ENCODE data around the gene ZNF33A. TPM values are rescaled to one million over a fixed set of nuclear protein-coding genes. Genes with fewer than 3 reads are reported as not detected.

ZNF33A gene
- total and polyA plus RNA-seq, 10 of the 15 experiments (the other 5 are each of a cell fraction or from before 2014, with no cell fraction given) = 9.8 to 29.9 (median 18.3) TPM

DNA sequence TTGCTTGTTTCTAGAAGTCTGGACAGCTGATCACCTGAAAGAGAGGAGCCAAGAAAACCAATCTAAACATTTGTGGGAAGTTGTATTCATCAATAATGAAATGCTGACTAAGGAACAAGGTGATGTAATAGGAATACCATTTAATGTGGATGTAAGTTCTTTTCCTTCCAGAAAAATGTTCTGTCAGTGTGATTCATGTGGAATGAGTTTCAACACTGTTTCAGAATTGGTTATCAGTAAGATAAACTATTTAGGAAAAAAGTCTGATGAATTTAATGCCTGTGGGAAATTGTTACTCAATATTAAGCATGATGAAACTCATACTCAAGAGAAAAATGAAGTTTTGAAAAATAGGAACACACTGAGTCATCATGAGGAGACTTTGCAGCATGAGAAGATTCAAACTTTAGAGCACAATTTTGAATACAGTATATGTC, 43.9 kb downstream of the ZNF33A start:
- in situ Hi-C loops (cut with MboI) (no loop called here), intact Hi-C loops (cut with micrococcal nuclease; ENCODE audit: unreplicated experiment) (no loop called here)
- TF ChIP-seq MEF2A (IDR thresholded peaks at IDR 0.05; ENCODE audit: insufficient read depth, low read depth, low read length) (no peak), JUND (IDR thresholded peaks at IDR 0.05; ENCODE audit: low read depth, low read length) (no peak), BRCA1 (IDR thresholded peaks at IDR 0.05; ENCODE audit: low read depth, low read length) (no peak), ATF7 (IDR thresholded peaks at IDR 0.05; ENCODE audit: low read depth) (no peak), DPF2 (IDR thresholded peaks at IDR 0.05) (no peak), NR2C2 (IDR thresholded peaks at IDR 0.05; ENCODE audit: borderline replicate concordance, control insufficient read depth, insufficient read length, low read depth) (no peak), SUZ12 (IDR thresholded peaks at IDR 0.05; ENCODE audit: unreplicated experiment) (no peak), HSF1 (IDR thresholded peaks at IDR 0.05; ENCODE audit: low read depth, low read length) (no peak), RB1 (IDR thresholded peaks at IDR 0.05; ENCODE audit: borderline replicate concordance) (no peak), EP300 (IDR thresholded peaks at IDR 0.05; ENCODE audit: borderline replicate concordance in 1 of 2, control insufficient read depth in 1 of 2, low read depth in 2 of 2, low read length in 2 of 2) (no peak), ZNF687 (IDR thresholded peaks at IDR 0.05) (no peak), YBX1 (IDR thresholded peaks at IDR 0.05) (no peak), PAX8 (IDR thresholded peaks at IDR 0.05) (no peak)
- TF ChIP-seq, protein P1, sequence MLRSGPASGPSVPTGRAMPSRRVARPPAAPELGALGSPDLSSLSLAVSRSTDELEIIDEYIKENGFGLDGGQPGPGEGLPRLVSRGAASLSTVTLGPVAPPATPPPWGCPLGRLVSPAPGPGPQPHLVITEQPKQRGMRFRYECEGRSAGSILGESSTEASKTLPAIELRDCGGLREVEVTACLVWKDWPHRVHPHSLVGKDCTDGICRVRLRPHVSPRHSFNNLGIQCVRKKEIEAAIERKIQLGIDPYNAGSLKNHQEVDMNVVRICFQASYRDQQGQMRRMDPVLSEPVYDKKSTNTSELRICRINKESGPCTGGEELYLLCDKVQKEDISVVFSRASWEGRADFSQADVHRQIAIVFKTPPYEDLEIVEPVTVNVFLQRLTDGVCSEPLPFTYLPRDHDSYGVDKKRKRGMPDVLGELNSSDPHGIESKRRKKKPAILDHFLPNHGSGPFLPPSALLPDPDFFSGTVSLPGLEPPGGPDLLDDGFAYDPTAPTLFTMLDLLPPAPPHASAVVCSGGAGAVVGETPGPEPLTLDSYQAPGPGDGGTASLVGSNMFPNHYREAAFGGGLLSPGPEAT (IDR thresholded peaks at IDR 0.05; ENCODE audit: low read depth) = no peak
- ChIA-PET SMC1A (ENCODE audit: uncharacterized antibody, unreplicated experiment) (no interaction called here), RAD21 (ENCODE audit: unreplicated experiment) (no interaction called here), CTCF (no interaction called here), POLR2A (no interaction called here)
- no peak overlapping the region for H3K4me2 ChIP-seq (ENCODE audit: control insufficient read depth, insufficient read depth)
- H3K4me3 ChIP-seq = no peak overlapping the region
- H3K36me3 ChIP-seq (ENCODE audit: control insufficient read depth in 2 of 2, insufficient read depth in 2 of 2, low read length in 1 of 2) = peaks cover 0 to 18% of the 10 kb centered on the region in 2 experiments; a peak in 2 of 4 replicates
- H4K20me1 ChIP-seq (ENCODE audit: control insufficient read depth, insufficient read depth) = no peaks in the 10 kb centered on the region
- FAIRE-seq (peak; percentile 75), ATAC-seq (no peak), DNase-seq (ENCODE audit: low read depth, low spot score) (no peak)
- no peak overlapping the region for H2AFZ ChIP-seq (ENCODE audit: control insufficient read depth, low read depth, low read length)
- H3K27me3 ChIP-seq (replicated peaks in 1 of 2; ENCODE audit: control insufficient read depth in 2 of 2, insufficient read depth in 2 of 2, low read length in 1 of 2) = no peaks in the 10 kb centered on the region
- no peaks in the 10 kb centered on the region for H3K79me2 ChIP-seq (ENCODE audit: control insufficient read depth, insufficient read depth, low read length)
- BruUV-seq (replicated peaks) = no TSS peak
- H3K27ac ChIP-seq (ENCODE audit: control insufficient read depth, insufficient read depth) = no peak overlapping the region
- peaks cover 39% of the 10 kb centered on the region for H3K9me3 ChIP-seq (replicated peaks; ENCODE audit: control insufficient read depth, insufficient read depth, low read length)
- H3K9ac ChIP-seq (ENCODE audit: control insufficient read depth, insufficient read depth, low read length) = no peak overlapping the region
- H3K4me1 ChIP-seq (ENCODE audit: control insufficient read depth, insufficient read depth, low read length) = no peaks in the 10 kb centered on the region
